Measurements from ENCODE around the gene HSPA1A.
A peak's percentile ranks its signal among the peaks of the same experiment; 100 is the strongest.
"Not testable (repeated sequence)": the region's sequence is repeated elsewhere in the genome, so short reads cannot be mapped to it uniquely, and the experiment has no call there.

HSPA1A gene

DNA sequence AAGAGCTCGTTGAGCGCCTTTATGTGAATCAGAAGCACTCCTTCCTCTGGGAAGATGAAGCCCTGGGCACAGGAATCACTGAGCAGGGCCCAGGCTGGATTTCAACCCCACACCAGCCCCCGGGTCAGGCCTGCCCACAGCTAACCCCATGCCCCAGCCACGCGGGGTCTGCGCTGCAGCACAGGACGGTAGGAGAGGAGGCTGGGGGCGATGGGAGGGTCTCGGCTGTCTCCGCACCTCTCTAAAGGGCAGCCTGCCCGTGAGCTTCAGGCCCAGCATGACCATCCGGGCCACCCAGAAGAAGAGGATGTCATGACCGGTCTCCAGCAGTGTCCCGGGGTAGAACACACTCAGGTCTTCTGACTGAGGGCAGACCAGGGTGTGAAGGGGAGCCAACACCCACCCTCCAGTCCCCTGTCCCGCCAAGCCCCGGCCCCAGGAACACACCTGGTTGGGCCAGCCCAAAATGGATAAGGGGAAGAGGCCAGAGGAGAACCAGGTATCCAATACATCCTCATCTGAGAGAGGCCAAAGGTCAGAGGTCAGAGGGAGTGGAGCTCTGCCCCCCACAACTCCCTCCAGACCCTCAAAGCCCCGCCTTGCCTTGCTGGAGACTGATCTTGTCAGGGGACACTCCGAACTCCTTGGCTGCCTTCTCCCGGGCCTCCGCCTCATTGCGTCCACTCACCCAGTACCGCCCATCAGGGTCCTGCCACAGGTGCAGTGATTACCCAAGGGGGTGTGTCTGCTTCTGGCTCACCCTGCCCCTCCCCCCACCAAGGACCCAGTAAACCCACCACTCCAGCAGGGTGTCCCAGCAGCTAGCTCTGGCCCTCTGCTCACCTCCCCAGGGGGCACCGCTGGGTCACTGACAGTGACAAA lies 33.9 kb upstream of the HSPA1A start:
- no peak for DNase-seq

DNA sequence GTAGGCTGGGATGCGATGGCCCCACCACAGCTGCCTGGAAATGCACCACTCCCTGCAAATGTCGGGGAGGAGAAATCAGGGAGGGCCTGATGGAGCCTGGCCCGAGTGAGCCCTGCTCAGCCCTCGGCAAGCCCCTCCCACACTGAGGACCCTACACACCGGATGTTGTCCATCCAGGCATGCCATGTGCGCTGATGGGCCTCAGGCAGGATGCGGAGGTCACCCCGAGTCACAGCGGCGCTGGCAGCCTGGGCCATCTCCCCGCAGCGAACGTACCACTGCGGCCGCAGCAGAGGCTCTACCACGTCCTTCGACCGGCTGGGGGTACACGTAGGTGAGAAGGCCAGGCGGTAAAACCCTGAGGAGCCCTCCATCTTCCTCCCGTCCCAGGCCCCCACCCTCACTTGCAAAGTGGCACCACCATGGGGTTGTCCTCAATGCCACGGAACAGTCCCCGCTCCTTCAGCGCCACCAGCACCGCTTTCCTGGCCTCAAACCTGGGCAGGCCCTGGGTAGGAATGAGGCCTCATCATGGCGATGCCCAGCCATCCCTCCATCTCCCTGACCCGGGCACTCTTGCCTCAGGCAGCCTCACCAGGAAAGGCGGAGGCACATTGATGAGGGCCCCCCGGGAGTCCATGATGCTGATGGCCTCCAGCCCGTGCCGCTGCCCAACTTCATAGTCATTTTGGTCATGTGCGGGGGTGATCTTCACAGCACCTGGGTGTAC lies 33.1 kb upstream of the HSPA1A start:
- no peak for DNase-seq

DNA sequence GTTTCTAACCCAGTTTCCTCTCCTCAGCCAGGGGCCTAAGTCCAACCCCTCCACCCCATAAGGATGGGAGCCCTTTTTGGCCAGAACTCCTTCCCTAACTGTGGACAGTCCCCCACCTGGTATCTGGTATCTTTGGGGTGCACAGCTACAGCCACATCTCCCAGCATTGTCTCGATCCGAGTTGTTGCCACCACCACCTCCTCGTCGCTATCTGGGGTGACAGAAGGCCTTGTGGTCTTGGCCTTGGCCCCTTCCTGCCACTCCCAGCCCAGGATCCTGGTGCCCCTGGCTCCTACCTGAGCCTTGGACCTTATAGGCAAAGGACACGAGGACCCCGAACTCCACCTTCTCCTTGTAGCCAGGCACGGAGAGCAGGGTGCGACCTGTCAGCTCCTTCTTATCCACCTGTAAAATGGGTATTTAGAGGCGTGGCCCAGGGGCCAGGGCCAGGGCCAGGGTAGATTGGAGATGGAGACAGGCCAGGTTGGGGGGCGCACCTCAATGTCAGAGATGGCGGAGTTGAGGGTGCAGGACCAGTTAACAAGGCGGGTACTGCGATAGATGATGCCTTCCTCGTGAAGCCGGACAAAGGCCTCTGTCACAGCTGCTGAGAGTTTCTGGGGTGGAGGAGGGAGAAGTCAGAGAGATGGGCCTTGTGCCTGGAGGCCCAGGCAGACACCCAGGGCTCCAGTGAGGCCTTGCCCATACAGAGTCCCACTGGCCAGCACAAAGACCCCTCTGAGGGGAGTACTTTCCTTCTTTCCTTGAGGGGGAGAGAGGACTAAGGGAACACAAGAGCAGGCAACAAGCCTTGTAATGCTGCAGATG lies 31.0 kb upstream of the HSPA1A start:
- DNase-seq: no peak

DNA sequence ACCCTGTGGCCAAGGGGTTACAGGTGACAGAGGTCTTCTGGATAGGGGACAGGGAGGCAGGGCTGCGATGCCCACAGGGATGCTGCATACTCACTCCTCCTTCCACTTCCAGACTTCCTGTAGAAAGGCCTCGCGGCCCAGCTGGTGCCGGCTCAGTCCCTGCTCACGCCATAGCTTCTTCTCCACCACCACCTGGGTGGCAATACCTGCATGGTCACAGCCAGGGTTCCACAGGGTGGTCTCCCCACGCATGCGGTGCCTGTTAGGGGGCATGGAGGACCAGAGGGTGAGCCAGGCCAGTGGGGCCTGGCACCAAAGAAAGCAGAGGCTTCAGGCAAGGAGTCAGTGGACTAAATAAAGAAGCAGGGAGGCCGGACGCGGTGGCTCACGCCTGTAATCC lies 29.9 kb upstream of the HSPA1A start:
- DNase-seq: no peak

DNA sequence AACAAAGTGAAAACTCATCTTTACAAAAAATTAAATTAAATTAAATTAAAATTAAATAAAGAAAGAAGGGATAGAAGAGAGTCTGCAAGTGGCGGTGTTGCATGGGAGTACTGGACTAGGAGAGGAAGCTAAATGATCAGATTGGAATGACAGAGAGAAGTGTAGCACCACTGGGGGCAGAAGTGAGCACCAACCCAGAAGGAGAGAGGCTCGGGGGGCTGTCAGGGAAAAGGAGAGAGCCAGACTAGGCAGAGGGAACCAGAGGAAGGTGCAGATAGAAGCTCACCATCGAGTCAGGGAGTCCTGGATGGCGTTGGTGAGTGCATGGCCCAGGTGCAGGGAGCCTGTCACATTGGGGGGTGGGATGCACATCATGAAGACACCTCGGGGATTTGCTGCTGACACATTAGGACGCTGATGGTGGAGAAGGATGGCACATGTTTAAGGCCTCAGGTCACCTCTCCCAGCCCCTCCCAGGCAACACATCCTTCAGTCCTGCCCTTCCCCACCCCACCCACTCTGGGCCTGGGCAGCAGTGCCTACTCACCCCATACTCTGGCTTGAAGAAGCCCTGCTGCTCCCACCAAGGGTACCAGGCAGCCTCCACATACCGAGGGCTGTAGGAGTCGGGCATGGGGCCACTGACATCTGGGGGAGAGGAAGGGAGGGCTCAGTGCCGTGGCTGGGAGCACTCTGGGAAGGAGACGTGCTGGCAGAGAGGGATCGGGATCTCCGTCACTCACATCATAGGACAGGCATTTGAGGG lies 23.8 kb upstream of the HSPA1A start:
- DNase-seq: peak; percentile 24

DNA sequence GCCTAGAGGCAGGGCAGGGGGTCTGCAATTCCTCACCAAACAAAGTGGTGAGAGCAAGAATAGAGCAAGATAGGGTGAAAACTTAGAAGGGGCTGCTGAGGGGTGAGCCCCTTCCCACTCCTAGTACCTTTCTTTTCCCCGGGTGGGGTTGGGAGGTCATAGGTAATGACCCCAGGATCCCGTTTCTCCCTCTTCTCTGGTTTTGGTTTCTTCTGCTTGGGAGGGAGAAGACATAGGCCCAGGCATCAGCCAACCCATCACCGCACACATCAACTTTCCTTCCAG lies 23.3 kb upstream of the HSPA1A start:
- no peak for DNase-seq

DNA sequence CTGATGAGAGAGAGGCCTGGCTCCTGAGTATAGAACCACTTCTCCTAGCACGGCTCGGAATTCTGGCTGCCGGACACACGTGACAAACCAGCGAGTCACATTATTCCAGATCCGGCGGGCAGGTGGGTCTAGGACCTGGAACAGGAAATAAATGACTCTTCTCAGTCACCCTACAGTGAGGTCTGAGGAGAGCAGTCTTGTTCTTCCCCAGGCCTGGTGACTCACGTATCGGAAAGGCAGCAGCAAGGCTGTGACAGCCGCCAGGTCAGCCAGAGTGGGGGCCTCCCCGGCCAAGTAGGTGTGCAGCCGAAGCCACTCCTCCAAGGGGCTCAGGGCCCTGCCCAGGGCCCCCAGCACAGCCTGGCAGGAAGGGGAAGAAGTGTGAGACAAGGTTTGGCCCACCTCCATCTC lies 22.6 kb upstream of the HSPA1A start:
- DNase-seq: no peak

DNA sequence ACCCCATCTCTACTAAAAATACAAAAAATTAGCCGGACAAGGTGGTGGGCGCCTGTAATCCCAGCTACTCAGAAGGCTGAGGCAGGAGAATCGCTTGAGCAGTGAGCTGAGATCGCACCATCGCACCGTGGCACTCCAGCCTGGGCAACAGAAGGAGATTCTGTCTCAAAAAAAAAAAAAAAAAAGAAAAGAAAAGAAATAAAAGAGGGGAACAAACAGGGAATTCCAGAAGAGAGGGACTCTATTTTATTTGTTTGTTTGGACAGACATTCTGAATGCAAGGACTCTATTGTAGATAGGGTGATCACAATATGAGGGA lies 21.5 kb upstream of the HSPA1A start:
- not testable (repeated sequence) for DNase-seq

DNA sequence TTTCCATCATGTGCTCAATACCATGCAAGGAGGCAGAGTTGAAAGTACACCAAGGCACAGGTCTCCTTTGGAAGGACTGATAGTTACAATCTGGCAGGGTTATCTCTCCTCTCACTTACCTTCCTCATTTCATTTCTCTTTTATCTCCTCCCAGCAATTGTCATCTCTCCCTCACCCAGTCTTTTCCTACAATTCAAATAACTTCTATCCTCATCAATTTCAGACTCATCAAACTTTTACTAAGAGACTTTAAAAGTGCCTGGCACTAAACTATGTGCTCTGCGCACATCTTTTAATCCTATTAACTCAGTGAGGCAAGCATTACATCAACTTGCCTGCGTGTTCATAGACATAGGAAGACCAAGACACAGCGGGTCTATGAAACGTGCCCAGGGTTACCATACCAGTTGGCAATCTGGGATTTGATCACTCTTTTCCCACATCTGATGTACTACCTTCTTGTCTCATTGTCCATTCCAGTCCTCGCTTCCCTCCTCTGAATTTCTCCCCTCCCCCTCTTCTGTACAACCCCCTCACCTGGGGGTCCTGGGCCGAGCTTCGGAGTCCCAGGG lies 21.0 kb upstream of the HSPA1A start:
- DNase-seq: no peak

DNA sequence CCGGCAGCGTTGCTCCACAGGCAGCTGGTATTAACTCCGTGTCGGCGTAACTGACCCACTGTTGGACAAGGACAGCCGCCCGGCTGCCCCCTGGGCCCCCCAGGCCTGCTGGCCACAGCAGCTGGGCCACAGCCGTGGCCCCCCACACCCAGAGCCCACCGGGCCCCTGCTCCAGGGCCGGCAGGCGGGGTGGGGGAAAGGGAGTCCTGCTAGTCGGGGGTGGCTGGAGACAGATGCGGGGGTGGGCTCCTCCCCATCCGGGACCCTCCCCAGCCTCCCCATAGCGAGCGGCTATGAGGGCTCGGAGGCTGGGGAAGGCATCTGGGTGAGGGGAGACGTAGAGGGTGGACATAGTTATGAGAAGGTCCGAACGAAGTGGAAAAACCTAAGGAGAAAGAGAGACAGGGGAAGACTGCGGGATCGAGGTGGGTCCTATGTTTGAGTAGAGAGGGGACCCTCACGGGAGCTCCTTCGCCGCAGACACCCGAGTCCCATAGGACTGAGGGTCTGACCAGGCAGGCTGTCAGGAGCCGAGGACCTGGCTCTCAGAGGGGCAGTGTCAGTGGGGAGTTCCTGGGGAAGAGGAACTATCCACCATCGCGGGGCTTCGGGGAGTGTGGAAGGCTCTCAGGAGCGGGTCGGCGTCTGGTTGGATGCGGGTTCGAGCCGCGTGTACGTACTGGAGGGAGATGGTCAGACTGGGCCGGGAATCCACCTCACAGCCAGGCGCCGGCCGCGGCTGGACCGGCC lies 20.3 kb upstream of the HSPA1A start:
- DNase-seq: no peak

DNA sequence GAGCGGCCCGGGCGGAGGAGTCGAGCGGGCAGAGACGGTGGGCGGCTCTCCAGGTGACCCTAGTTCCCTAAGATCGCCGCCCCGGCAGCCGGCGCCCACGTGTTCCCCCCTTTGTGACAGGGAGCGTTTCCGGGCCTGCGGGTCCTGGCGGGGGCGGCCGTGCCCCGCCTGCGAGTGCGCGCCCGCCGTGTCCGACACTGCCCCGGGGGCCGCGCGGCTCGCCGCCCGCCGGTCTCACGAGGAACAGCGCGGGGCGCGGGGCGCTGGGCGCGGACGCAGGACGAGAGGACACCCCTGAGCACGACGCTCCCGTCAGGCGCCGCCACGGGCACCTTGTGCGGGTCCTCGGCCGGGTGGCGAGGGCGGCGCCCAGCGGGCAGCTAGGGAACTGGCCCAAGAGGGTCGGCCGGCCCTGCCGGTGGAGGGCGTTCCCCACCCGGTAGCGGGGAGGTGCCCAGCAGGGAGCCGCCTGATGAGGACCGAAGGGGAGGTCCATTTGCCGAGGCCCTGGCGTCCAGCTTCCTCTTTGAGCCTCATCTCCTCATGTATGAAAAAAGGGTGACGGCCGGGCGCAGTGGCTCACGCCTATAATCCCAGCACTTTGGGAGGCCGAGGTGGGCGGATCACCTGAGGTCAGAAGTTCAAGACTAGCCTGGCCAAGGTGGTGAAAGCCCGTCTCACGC lies 19.6 kb upstream of the HSPA1A start, which contains the start of gene VARS1:
Gene VARS1 (minus strand): TSS at position 137 of the 683 bp plus-strand sequence. CDS start 535 bp downstream, outside the sequence.
- DNase-seq: peak; percentile 88

DNA sequence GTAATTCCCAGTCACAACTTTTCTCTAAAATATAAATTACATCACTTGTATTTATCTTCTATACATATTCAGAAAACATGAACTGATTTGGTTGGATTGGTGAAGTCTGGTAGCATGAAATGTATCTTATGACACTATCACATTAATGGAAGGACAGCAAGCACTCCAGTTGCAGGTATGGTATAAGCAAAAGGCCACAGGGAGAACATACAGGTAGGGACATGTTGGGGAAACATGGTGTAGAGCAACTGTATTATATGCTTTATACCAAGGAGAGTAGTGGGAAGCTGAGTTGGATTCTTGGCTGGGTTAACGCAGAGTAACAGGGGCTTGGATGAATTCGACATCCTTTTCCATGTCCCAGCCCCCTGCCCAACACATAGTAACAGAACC lies 18.4 kb upstream of the HSPA1A start:
- DNase-seq: no peak

DNA sequence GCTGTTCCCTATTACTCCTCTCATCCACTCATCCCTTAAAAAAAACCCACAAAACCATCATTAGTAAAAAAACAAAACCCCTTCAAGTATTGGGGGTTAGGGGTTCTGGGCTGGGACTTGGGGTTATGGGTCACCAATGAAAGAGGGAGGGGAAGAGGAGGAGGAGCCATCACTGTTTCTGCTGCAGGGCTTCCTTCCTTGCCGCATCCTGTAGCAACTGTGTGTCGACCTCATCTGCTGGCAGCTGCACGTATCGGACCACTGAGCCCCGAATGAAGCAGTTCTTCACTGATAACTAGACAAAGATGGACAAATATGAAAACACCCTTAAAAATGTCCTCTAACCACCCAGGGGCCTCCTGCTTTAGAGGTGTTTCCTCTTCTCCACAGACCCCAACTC lies 17.8 kb upstream of the HSPA1A start:
- no peak for DNase-seq

DNA sequence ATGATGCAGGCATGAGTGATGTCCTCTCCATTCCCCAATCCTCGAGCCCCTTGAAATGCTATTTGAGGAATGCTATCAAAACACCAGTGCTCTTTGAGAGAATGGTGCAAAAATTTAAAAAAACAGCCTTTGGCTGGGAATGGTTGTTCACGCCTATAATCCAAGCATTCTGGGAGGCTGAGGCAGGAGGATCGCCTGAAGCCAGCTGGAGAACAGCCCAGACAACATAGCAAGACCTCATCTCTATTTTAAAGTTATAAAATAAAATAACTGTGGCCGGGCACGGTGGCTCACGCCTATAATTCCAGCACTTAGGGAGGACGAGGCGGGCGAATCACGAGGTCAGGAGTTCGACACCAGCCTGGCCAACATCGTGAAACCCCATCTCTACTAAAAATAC lies 15.6 kb upstream of the HSPA1A start:
- no peak for DNase-seq

DNA sequence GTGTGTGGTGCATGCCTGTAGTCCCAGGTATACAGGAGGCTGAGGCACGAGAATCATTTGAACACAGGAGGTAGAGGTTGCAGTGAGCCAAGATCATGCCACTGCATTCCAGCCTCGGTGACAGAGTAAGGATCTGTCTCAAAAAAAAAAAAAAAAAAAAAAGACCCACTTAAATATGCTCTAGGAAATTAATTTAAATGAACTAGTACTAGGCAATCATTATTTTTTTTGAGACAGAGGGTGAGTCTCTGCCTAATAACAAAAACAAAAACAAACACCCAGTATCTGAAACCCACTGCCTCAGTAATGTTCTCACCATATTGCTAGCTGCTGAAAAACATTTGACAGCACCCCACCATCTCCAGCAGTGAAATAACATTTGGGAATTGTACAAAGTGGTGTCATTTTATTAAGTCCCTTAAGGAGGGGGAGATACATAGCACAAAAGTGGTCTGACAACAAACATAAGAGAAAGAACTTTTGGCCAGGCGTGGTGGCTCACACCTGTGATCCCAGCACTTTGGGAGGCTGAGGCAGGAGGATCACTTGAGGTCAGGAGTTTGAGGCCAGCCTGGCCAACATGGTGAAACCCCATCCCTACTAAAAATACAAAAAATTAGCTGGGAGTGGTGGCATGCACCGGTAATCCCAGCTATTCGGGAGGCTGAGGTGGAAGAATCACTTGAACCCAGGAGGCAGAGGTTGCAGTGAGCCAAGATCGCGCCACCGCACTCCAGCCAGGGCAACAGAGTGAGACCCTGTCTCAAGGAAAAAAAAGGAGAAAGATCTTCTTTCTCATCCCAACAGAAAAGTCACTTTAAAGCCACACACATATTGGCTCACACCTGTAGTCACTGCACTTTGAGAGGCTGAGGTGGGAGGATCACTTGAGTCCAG lies 14.1 kb upstream of the HSPA1A start:
- not testable (repeated sequence) for DNase-seq

DNA sequence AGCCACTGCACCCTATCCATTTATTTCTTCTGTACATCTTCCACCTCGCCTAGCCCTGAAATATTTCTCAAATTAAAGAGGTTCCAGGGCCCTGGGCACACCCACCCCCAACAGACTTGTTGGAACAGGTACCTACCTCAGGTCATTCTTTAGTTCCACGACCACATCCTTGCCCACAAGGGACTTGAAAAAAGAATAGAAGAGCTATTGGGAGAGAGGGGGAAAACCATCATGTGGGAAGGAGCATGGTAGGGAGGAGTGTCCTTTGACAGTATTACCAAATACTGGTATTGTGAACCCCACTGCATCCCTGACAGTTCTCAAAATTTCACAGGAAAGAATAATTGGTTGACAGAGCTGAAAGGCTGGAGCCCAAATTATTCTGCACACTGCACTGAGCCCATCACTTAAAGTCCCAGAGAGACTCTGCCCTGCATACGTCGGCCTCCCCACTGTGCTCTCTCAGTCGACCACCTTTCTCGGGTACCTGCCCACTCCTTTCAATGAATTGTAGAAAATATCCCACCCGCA lies 9.3 kb upstream of the HSPA1A start:
- no peak for DNase-seq

DNA sequence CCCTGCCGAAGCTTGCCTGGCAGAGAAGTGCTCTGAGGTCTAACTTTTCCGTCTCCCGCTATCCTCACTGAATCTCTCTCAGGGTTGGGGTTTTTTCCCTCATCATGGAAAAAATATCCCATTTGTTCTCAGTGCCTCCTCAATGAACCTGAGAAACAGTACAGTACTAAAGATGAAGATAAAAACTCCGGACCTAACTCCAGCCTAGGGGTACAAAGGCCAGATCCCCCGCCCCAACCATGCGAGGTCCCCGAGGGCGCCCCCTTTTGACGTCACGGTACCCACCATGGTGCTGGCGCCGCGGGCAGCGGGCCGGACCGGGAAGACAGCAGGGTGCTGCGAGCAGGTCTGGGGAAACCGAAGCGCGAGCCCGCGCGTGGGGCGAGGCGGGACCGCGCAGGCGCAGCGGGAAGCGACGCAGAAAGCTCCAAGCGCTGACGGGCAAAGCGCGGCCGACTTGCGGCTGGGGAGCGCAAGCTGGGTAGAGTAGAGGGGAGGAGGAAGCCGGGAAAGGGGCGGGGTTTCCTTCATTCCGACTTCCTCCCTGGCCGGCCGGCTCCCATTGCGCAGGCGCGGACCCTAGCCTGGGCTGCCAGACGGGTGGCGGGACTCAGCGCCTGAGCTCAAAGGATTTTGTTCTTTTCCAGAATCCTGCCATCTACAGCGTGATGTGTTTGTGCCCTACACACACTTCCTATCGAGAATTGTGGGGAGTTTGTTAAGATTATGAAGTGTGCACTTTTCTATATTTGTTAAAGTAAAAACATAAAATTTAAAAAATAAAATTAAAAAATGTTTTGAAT lies 8.7 kb upstream of the HSPA1A start, which contains the start of gene LSM2:
Gene LSM2 (minus strand): TSS at position 497 of the 803 bp plus-strand sequence. CDS start 209 bp downstream, at position 288.
- DNase-seq: peak; percentile 96

DNA sequence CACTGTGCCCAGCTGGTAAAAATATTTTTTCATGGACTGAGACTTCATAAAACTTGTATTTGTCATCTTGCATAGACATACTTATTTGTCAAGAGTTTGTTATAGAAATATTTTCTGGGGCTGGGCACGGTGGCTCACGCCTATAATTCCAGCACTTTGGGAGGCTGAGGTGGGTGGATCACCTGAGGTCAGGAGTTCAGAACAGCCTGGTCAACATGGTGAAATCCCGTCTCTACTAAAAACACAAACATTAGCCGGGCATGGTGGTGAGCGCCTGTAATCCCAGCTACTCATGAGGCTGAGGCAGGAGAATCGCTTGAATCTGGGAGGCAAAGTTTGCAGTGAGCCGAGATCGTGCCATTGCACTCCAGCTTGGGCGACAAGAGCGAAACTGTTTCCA lies 6.7 kb upstream of the HSPA1A start:
- not testable (repeated sequence) for DNase-seq

DNA sequence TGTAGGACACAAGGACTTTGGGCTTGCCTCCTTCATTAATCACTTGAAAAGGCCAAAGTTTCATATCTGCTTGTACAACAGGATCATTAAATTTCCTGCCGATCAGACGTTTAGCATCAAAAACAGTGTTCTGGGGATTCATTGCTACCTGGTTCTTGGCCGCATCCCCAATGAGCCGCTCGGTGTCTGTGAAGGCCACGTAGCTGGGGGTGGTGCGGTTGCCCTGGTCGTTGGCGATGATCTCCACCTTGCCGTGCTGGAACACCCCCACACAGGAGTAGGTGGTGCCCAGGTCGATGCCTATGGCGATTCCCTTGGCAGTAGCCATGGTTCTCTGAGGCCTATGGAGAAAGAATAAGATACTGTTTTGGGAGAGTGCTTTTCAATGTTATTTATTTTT lies 3.7 kb upstream of the HSPA1A start:
- no peak for DNase-seq
